SK-N-SH (cell line): Measurements from ENCODE around the gene PZP. TPM values are rescaled to one million over a fixed set of nuclear protein-coding genes. Genes with fewer than 3 reads are reported as not detected.
"Not testable (repeated sequence)": the region's sequence is repeated elsewhere in the genome, so short reads cannot be mapped to it uniquely, and the experiment has no call there.

Experiments used
- CTCF ChIA-PET: fragments of 300-600, 350-600 bp; formaldehyde crosslinking; extraction: SDS; loops from one replicate; lab custom pipeline; 2021; lab: Yijun Ruan, JAX
- POLR2A ChIA-PET: fragments of 350-600 bp; sonication (Branson Sonifier 250); formaldehyde crosslinking; extraction: SDS; loops from one replicate; lab custom pipeline; 2020; ENCODE audit warnings: antibody characterized with exemption, inconsistent platforms; lab: Yijun Ruan, JAX
- DNase-seq: peaks from one replicate; pipeline ENCODE4 v3.0.0; 2012
- H2AFZ ChIP-seq: fragments of 200-600 bp; sonication (generic); 2 replicates; pipeline ENCODE4 v1.8.1; 2016; ENCODE audit warnings: antibody characterized with exemption, mild to moderate bottlenecking, low read depth
- H3F3A ChIP-seq: fragments of 200-600 bp; sonication (generic); replicated peaks from 2 replicates; pipeline ENCODE3; 2016; ENCODE audit warnings: antibody characterized with exemption, mild to moderate bottlenecking; ENCODE audit not compliant: insufficient read depth
- H3K27ac ChIP-seq, 2 experiments: fragments of 200-500 bp in 1 of 2; fragments of 200-600 bp in 1 of 2; sonication (Bioruptor generic) in 1 of 2; sonication (generic), shearing (Covaris generic) in 1 of 2; 2 replicates each; pipeline versions ENCODE4 v1.5.1 to v1.6.1; 2014 to 2016; ENCODE audit warnings: low read depth in 2 of 2, inconsistent platforms in 1 of 2, low read length in 1 of 2, mild to moderate bottlenecking in 1 of 2, mixed read lengths in 1 of 2
- H3K27me3 ChIP-seq: fragments of 200-600 bp; sonication (generic), shearing (Covaris generic); 2 replicates; pipeline ENCODE4 v1.6.1; 2016; ENCODE audit warnings: mixed run types; ENCODE audit not compliant: insufficient read depth
- H3K36me3 ChIP-seq, 2 experiments: fragments of 200-500 bp in 1 of 2; fragments of 200-600 bp in 1 of 2; sonication (Bioruptor generic) in 1 of 2; sonication (generic) in 1 of 2; replicated peaks in 1 of 2; 2 replicates each; pipeline versions ENCODE3 to v1.5.1; 2014 to 2016; ENCODE audit warnings: low read length in 1 of 2, mild to moderate bottlenecking in 1 of 2; ENCODE audit not compliant: insufficient read depth in 2 of 2, control insufficient read depth in 1 of 2
- H3K4me1 ChIP-seq, 2 experiments: fragments of 200-500 bp in 1 of 2; fragments of 200-600 bp in 1 of 2; sonication (Bioruptor generic) in 1 of 2; sonication (generic), shearing (Covaris generic) in 1 of 2; 2 replicates each; pipeline versions ENCODE4 v1.5.1 to v1.6.1; 2014 to 2016; ENCODE audit warnings: low read depth in 1 of 2, low read length in 1 of 2, mixed run types in 1 of 2; ENCODE audit not compliant: insufficient read depth in 2 of 2, control insufficient read depth in 1 of 2
- H3K4me2 ChIP-seq: fragments of 200-600 bp; sonication (generic), shearing (Covaris generic); 2 replicates; pipeline ENCODE4 v1.6.1; 2017; ENCODE audit warnings: mixed run types
- H3K4me3 ChIP-seq, 2 experiments: fragments of 200-500 bp in 1 of 2; fragments of 200-600 bp in 1 of 2; sonication (Bioruptor generic) in 1 of 2; sonication (generic), shearing (Covaris generic) in 1 of 2; 2 replicates each; pipeline versions ENCODE4 v1.5.1 to v1.8.1; 2014 to 2016; ENCODE audit warnings: low read depth in 2 of 2, inconsistent platforms in 1 of 2, low read length in 1 of 2, mild to moderate bottlenecking in 1 of 2, mixed read lengths in 1 of 2, moderate library complexity in 1 of 2
- H3K79me2 ChIP-seq: fragments of 200-600 bp; sonication (generic); 2 replicates; pipeline ENCODE4 v1.8.1; 2017; ENCODE audit warnings: mild to moderate bottlenecking; ENCODE audit not compliant: insufficient read depth
- H3K9ac ChIP-seq: fragments of 200-600 bp; sonication (generic); 2 replicates; pipeline ENCODE4 v1.6.1; 2017; ENCODE audit warnings: mixed run types
- H3K9me2 ChIP-seq: fragments of 200-600 bp; sonication (generic); 2 replicates; pipeline ENCODE4 v1.6.1; 2017; ENCODE audit warnings: mixed run types
- H3K9me3 ChIP-seq: fragments of 200-600 bp; sonication (generic); 2 replicates; pipeline ENCODE4 v1.6.1; 2017; ENCODE audit warnings: mixed run types, mild to moderate bottlenecking, moderate library complexity
- H4K20me1 ChIP-seq: fragments of 200-600 bp; sonication (generic); 2 replicates; pipeline ENCODE4 v1.6.1; 2017; ENCODE audit warnings: mild to moderate bottlenecking, mixed run types; ENCODE audit not compliant: insufficient read depth
- EP300 ChIP-seq, 2 experiments: IDR thresholded peaks; 2 replicates each; pipeline versions ENCODE4 v1.4.0 to v1.6.1; 2012; ENCODE audit warnings: borderline replicate concordance in 1 of 2, low read depth in 1 of 2, low read length in 1 of 2
- JUND ChIP-seq: IDR thresholded peaks from 2 replicates; pipeline ENCODE4 v1.4.0; 2012
- NFIC ChIP-seq: IDR thresholded peaks from 2 replicates; pipeline ENCODE4 v1.4.0; 2012; ENCODE audit warnings: borderline replicate concordance
- NRF1 ChIP-seq: IDR thresholded peaks from 2 replicates; pipeline ENCODE4 v1.6.1; 2012; ENCODE audit warnings: low read depth, mild to moderate bottlenecking, low read length
- PBX3 ChIP-seq: IDR thresholded peaks from 2 replicates; pipeline ENCODE4; 2012
- POLR2AphosphoS5 ChIP-seq: IDR thresholded peaks from 2 replicates; pipeline ENCODE4 v1.6.1; 2012; ENCODE audit warnings: low read depth, low read length
- RCOR1 ChIP-seq: fragments of 150-350 bp; IDR thresholded peaks from 2 replicates; pipeline ENCODE4 v1.6.1; 2017; ENCODE audit warnings: antibody characterized with exemption, low read length
- RFX5 ChIP-seq: IDR thresholded peaks from 2 replicates; pipeline ENCODE4 v1.6.1; 2012; ENCODE audit warnings: mild to moderate bottlenecking, improper control_type of control experiment, low read length
- TAF1 ChIP-seq: IDR thresholded peaks from 2 replicates; pipeline ENCODE4 v1.6.1; 2012; ENCODE audit warnings: low read depth, mild to moderate bottlenecking, low read length, moderate library complexity, borderline replicate concordance
- ZBTB33 ChIP-seq: IDR thresholded peaks from 2 replicates; pipeline ENCODE4 v1.4.0; 2012; ENCODE audit warnings: low read depth, borderline replicate concordance
- WGBS: methylation state at CpG from one replicate; pipeline ENCODE4 v1.1.6; 2017; ENCODE audit warnings: low lambda C conversion rate; 5-methylcytosine and 5-hydroxymethylcytosine counted together
- polyA plus RNA-seq, 3 experiments: library from polyadenylated mRNA; depleted of rRNA; stranded (reverse); fragments of >200 nt; gene quantifications; 2 replicates each; pipeline ENCODE4 v1.2.3, GENCODE V29; 2012

Gene PZP
- polyA plus RNA-seq, 1 of the 3 experiments (the other 2 are of a cell fraction), result not detected

DNA sequence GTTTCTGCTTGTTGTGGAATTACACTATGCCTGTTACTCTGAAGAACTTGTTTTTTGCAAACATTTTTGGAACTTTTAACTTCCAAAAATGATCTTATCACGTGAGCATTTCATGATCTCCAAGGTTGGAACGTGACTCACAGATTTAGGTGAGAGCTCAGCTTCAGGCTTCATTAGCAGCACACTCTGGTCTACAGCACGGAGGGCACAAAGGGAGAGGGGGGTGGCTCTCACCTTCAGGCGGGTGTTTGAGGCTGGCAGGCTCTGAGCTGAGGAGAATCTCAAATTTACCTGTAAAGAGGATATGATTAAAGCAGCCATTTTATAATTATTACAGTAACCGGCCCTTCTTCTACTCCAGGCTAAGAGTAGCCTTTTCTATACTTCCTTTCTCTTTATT lies 45.3 kb upstream of the PZP start (continued):
- TF ChIP-seq ZBTB33, result no peak
- no peak for TF ChIP-seq PBX3
- TF ChIP-seq, all 33 proteins: peak for 0

- H4K20me1 ChIP-seq, H3K36me3 ChIP-seq, H3K9ac ChIP-seq, H3K79me2 ChIP-seq, H3K4me1 ChIP-seq, H3K27me3 ChIP-seq, H2AFZ ChIP-seq, DNase-seq, H3K27ac ChIP-seq, H3F3A ChIP-seq, H3K4me2 ChIP-seq, H3K4me3 ChIP-seq, POLR2A ChIA-PET, H3K9me3 ChIP-seq, H3K9me2 ChIP-seq: not testable (repeated sequence)
- WGBS, result 44% methylated on average over 2 of the region's 2 CpGs
- CTCF ChIA-PET, result interaction anchor here (0.8 kb wide), 1 partner anchor 17 kb away, joined by 3 read pairs; no protein-coding TSS in a partner anchor
Observed at GRCh38 chr12:9252791-9253190, 44.6 kb upstream of the PZP start.

- Histone ChIP-seq H3F3A (no peaks in the 10 kb centered on the region), H4K20me1 (no peaks in the 10 kb centered on the region), H3K4me1 (peaks cover 0 to 6% of the 10 kb centered on the region in 2 experiments; a peak in 1 of 4 replicates), H2AFZ (no peak overlapping the region), H3K4me2 (no peak overlapping the region), H3K79me2 (no peaks in the 10 kb centered on the region), H3K27ac (no peak overlapping the region), H3K9ac (no peak overlapping the region), H3K27me3 (no peaks in the 10 kb centered on the region), H3K4me3 (no peak overlapping the region), H3K9me2 (no peaks in the 10 kb centered on the region), H3K9me3 (no peaks in the 10 kb centered on the region), H3K36me3 (no peaks in the 10 kb centered on the region)
- no peak for TF ChIP-seq TAF1
- TF ChIP-seq RCOR1, result no peak
- no peak for TF ChIP-seq NFIC
- no peak for TF ChIP-seq POLR2AphosphoS5
- no peak for TF ChIP-seq RFX5
- no peak for TF ChIP-seq EP300 (IDR thresholded peaks at IDR 0.05; ENCODE audit: borderline replicate concordance in 1 of 2, low read depth in 1 of 2, low read length in 1 of 2)
- TF ChIP-seq ZBTB33, result no peak
- no peak for TF ChIP-seq NRF1
- TF ChIP-seq JUND, result no peak
- ChIA-PET POLR2A (no interaction called here), CTCF (interaction anchor here (0.8 kb wide), 1 partner anchor 16 kb away, joined by 3 read pairs; no protein-coding TSS in a partner anchor)
- DNase-seq, result no peak
Observed at GRCh38 chr12:9252256-9252655, 44.1 kb upstream of the PZP start.
